ENCODE results near the gene EIF4A2.

EIF4A2 gene

DNA sequence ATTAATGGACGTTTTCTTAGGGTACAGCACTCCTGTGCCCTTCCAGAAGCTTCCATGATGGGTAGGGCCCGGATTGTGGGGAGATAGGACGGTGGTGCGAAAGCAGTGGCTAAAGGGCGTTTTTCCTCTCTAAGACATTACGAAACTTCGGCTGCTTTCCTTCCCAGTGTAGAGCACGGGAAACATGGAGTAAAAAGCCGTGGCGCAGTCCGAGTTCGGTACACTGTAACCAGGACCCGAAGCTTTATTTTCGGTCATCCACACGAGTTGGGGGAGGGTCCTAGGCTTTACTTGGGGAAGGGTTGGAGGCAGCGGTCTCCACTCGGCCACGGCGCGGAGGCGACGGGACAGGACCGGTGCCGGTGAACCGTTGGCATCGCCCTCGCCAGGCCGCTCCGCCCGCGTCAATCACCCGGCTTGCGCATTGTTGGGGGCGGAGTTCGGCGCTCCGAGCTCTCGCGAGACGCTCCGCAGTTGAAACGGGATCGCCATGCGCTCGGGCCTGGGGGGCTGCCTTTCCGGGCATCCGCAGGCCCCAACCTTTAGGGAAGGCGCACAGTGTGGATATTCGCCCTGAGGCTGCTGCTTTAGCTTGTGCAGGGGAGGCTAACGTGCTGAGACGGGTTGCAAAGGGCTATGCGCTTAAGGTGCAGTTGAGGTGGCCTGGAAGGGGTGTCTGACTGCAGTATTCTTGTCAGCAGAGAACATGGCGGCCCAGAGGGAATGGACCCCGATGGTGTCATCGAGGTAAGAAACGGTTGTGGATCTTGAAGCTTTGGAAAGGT, 546 bp downstream of the EIF4A2 start:
- TF ChIP-seq CTCF (conservative IDR thresholded peaks at IDR 0.05; ENCODE audit: low read depth, low read length), result no peak
- peak overlapping the region; percentile 99 for H3K4me3 ChIP-seq (ENCODE audit: low read depth, low read length)
- peak; percentile 83 for DNase-seq (ENCODE audit: low read depth)

DNA sequence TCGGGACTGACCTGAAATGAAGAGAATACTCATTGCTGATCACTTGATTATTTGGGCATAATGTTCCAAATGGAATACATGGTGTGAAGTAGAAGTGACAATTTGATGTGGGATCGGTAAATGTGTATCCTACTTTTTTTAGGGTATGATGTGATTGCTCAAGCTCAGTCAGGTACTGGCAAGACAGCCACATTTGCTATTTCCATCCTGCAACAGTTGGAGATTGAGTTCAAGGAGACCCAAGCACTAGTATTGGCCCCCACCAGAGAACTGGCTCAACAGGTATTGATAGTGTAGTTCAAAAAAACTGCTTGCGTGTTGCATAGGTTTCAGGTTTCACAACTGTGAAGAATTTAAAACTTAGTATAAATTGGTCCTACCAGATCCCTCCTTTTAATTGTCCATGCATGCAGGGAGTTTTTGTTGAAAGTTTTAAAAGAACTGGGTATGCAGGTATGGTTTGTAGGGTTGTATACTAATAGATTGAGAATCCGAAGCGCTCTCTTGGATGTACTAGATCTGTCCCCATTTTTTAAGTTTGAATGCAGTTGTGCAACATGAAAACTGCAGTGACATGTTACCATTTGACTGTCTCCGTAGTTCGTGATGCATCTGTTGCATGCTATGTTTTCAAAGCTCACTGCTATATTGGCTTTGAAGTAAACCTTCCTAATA, 1.6 kb downstream of the EIF4A2 start:
- peak overlapping the region; percentile 99 for H3K4me3 ChIP-seq (ENCODE audit: low read depth, low read length)

GRCh38 chr3:186785495-186786018, 2.2 kb downstream of the EIF4A2 start:
- DNase-seq (ENCODE audit: low read depth), result peak; percentile 4
- H3K4me3 ChIP-seq (ENCODE audit: low read depth, low read length), result peak overlapping the region; percentile 99
- TF ChIP-seq CTCF (conservative IDR thresholded peaks at IDR 0.05; ENCODE audit: low read depth, low read length), result no peak

More for the DNA sequence above, 1.6 kb downstream of the EIF4A2 start:
- no peak for DNase-seq (ENCODE audit: low read depth)
- TF ChIP-seq CTCF (conservative IDR thresholded peaks at IDR 0.05; ENCODE audit: low read depth, low read length), result no peak

- no peak for TF ChIP-seq CTCF (conservative IDR thresholded peaks at IDR 0.05; ENCODE audit: low read depth, low read length)
- peak overlapping the region; percentile 99 for H3K4me3 ChIP-seq (ENCODE audit: low read depth, low read length)
- DNase-seq (ENCODE audit: low read depth), result peak; percentile 11
Observed at GRCh38 chr3:186786922-186787321, 3.5 kb downstream of the EIF4A2 start.

GRCh38 chr3:186787642-186788481, 4.5 kb downstream of the EIF4A2 start:
- TF ChIP-seq CTCF (conservative IDR thresholded peaks at IDR 0.05; ENCODE audit: low read depth, low read length), result no peak
- H3K4me3 ChIP-seq (ENCODE audit: low read depth, low read length), result peak overlapping the region; percentile 99

GRCh38 chr3:186788482-186789370, 5.3 kb downstream of the EIF4A2 start:
- DNase-seq (ENCODE audit: low read depth), result peak; percentile 7
- no peak overlapping the region for H3K4me3 ChIP-seq (ENCODE audit: low read depth, low read length)
- no peak for TF ChIP-seq CTCF (conservative IDR thresholded peaks at IDR 0.05; ENCODE audit: low read depth, low read length)

More at GRCh38 chr3:186787642-186788481, 4.5 kb downstream of the EIF4A2 start:
- peak; percentile 5 for DNase-seq (ENCODE audit: low read depth)
